ENCODE results near the gene ADPRS.

DNA sequence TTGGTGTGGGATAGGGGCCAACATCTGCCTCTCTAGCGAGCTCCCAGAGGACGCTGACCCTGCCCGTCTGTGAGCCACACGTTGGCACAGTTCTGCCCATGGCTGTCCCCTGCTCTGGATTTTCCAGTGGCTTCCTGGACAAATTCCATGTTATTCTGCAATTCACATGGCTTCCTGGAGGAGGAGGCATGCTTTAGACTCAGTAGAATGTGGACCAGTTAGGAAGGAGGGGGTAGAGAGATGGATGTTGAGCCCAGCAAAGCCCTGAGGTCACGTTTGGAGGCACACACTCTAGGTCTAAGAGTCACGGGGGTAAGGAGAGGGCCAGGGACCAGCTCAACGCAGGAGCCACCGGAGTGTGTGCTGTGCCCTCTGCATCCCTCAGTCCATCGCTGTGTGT, 24.1 kb downstream of the ADPRS start:
- no peak for TF ChIP-seq EZH2 (IDR thresholded peaks at IDR 0.05; ENCODE audit: borderline replicate concordance, low read depth, low read length, severe bottlenecking)
- TF ChIP-seq, protein P1, sequence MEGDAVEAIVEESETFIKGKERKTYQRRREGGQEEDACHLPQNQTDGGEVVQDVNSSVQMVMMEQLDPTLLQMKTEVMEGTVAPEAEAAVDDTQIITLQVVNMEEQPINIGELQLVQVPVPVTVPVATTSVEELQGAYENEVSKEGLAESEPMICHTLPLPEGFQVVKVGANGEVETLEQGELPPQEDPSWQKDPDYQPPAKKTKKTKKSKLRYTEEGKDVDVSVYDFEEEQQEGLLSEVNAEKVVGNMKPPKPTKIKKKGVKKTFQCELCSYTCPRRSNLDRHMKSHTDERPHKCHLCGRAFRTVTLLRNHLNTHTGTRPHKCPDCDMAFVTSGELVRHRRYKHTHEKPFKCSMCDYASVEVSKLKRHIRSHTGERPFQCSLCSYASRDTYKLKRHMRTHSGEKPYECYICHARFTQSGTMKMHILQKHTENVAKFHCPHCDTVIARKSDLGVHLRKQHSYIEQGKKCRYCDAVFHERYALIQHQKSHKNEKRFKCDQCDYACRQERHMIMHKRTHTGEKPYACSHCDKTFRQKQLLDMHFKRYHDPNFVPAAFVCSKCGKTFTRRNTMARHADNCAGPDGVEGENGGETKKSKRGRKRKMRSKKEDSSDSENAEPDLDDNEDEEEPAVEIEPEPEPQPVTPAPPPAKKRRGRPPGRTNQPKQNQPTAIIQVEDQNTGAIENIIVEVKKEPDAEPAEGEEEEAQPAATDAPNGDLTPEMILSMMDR (IDR thresholded peaks at IDR 0.05; ENCODE audit: borderline replicate concordance, extremely low read depth, low read length, poor library complexity, severe bottlenecking) = no peak

Measured in DND-41 (cell line).